Neural cell (in vitro differentiated cells): ENCODE data around the gene PXMP2. TPM values are rescaled to one million over a fixed set of nuclear protein-coding genes. Genes with fewer than 3 reads are reported as not detected.

ENCODE experiments used
- H2AFZ ChIP-seq: fragments of 200-600, 300-800 bp; sonication (generic), shearing (Covaris generic); 2 replicates; pipeline ENCODE4 v1.6.0; 2014; ENCODE audit warnings: low read depth, mild to moderate bottlenecking, antibody characterized with exemption, low read length, moderate library complexity
- H3F3A ChIP-seq: fragments of 200-600 bp; shearing (Covaris generic); 2 replicates; pipeline ENCODE4 v1.6.1; 2016; ENCODE audit warnings: mild to moderate bottlenecking, moderate library complexity, mixed read lengths, antibody characterized with exemption, low read length; ENCODE audit not compliant: insufficient read depth, poor library complexity, severe bottlenecking
- H3K27ac ChIP-seq: fragments of 200-600, 300-800 bp; sonication (generic), shearing (Covaris generic); 2 replicates; pipeline ENCODE4 v1.5.1; 2014; ENCODE audit warnings: mild to moderate bottlenecking, low read length, moderate library complexity
- H3K27me3 ChIP-seq: fragments of 300-800, 200-600 bp; sonication (generic), shearing (Covaris generic); 2 replicates; pipeline ENCODE4 v1.6.0; 2014; ENCODE audit warnings: mild to moderate bottlenecking, low read depth, low read length, moderate library complexity; ENCODE audit not compliant: insufficient read depth
- H3K36me3 ChIP-seq: fragments of 300-800, 200-600 bp; sonication (generic), shearing (Covaris generic); 2 replicates; pipeline ENCODE4 v1.5.1; 2014; ENCODE audit warnings: mild to moderate bottlenecking, antibody characterized with exemption, low read length, moderate library complexity; ENCODE audit not compliant: insufficient read depth
- H3K4me2 ChIP-seq: fragments of 300-800, 200-600 bp; sonication (generic), shearing (Covaris generic); 2 replicates; pipeline ENCODE4 v1.6.0; 2014; ENCODE audit warnings: mild to moderate bottlenecking, low read length
- H3K4me3 ChIP-seq: fragments of 300-800, 200-600 bp; sonication (generic), shearing (Covaris generic); 2 replicates; pipeline ENCODE4 v1.5.1; 2014; ENCODE audit warnings: mild to moderate bottlenecking, low read length, moderate library complexity
- H3K79me2 ChIP-seq: fragments of 200-600 bp; shearing (Covaris generic); replicated peaks from 2 replicates; pipeline ENCODE4 v1.6.0; 2014; ENCODE audit warnings: mild to moderate bottlenecking, low read length, moderate library complexity; ENCODE audit not compliant: insufficient read depth
- H3K9ac ChIP-seq: fragments of 300-800, 200-600 bp; sonication (generic), shearing (Covaris generic); 2 replicates; pipeline ENCODE4 v1.6.1; 2016; ENCODE audit warnings: mild to moderate bottlenecking, low read length, mixed read lengths
- H3K9me2 ChIP-seq: fragments of 200-600 bp; shearing (Covaris generic); 2 replicates; pipeline ENCODE4 v1.6.1; 2016; ENCODE audit warnings: mild to moderate bottlenecking, low read length, mixed read lengths; ENCODE audit not compliant: insufficient read depth
- H3K9me3 ChIP-seq: fragments of 200-600, 300-800 bp; sonication (generic), shearing (Covaris generic); 2 replicates; pipeline ENCODE4 v1.6.1; 2016; ENCODE audit warnings: mild to moderate bottlenecking, mixed run types, low read length, moderate library complexity, mixed read lengths
- H4K20me1 ChIP-seq: fragments of 200-600 bp; shearing (Covaris generic); 2 replicates; pipeline ENCODE4 v1.6.1; 2016; ENCODE audit warnings: mild to moderate bottlenecking, mixed run types; ENCODE audit not compliant: insufficient read depth
- EP300 ChIP-seq: fragments of 450-650 bp; conservative IDR thresholded peaks from 2 replicates; pipeline ENCODE4 v1.6.1; 2014; ENCODE audit warnings: antibody characterized with exemption, mild to moderate bottlenecking, moderate library complexity; ENCODE audit not compliant: poor library complexity, severe bottlenecking
- EZH2 ChIP-seq: fragments of 200-600, 300-800 bp; shearing (Covaris generic), sonication (generic); IDR thresholded peaks from 2 replicates; pipeline ENCODE4 v1.6.1; 2014; ENCODE audit warnings: antibody characterized with exemption, low read length, borderline replicate concordance, mild to moderate bottlenecking; ENCODE audit not compliant: insufficient read depth, poor library complexity, severe bottlenecking
- MXI1 ChIP-seq: fragments of 450-650 bp; conservative IDR thresholded peaks from 2 replicates; pipeline ENCODE4 v1.6.1; 2014; ENCODE audit warnings: antibody characterized with exemption, mild to moderate bottlenecking; ENCODE audit not compliant: poor library complexity, severe bottlenecking
- POLR2AphosphoS5 ChIP-seq: IDR thresholded peaks from 2 replicates; pipeline ENCODE4 v1.6.1; 2012
- RAD21 ChIP-seq: fragments of 450-650 bp; conservative IDR thresholded peaks from 2 replicates; pipeline ENCODE4 v1.6.1; 2014; ENCODE audit warnings: antibody characterized with exemption, mild to moderate bottlenecking, moderate library complexity
- SMC3 ChIP-seq: fragments of 450-650 bp; conservative IDR thresholded peaks from 2 replicates; pipeline ENCODE4 v1.6.1; 2014; ENCODE audit warnings: antibody characterized with exemption, mild to moderate bottlenecking, moderate library complexity; ENCODE audit not compliant: poor library complexity
- TAF1 ChIP-seq: IDR thresholded peaks from 2 replicates; pipeline ENCODE4 v1.6.1; 2012; ENCODE audit warnings: low read depth
- polyA plus RNA-seq: library from polyadenylated mRNA; depleted of rRNA; stranded (reverse); fragments of >200 nt; gene quantifications from 2 replicates; pipeline ENCODE4 v1.2.3, GENCODE V29; 2014
- TF ChIP-seq, protein P1 (sequence below): IDR thresholded peaks from 2 replicates; pipeline ENCODE4 v1.6.1; 2012; ENCODE audit warnings: borderline replicate concordance
- TF ChIP-seq, protein P2 (sequence below): fragments of 450-650 bp; IDR thresholded peaks from 2 replicates; pipeline ENCODE4 v1.5.1; 2014; ENCODE audit warnings: antibody characterized with exemption, mild to moderate bottlenecking, moderate library complexity; ENCODE audit not compliant: poor library complexity, severe bottlenecking

The PXMP2 gene
- polyA plus RNA-seq, 1 donor from 2014 or later, result 95.8 TPM

DNA sequence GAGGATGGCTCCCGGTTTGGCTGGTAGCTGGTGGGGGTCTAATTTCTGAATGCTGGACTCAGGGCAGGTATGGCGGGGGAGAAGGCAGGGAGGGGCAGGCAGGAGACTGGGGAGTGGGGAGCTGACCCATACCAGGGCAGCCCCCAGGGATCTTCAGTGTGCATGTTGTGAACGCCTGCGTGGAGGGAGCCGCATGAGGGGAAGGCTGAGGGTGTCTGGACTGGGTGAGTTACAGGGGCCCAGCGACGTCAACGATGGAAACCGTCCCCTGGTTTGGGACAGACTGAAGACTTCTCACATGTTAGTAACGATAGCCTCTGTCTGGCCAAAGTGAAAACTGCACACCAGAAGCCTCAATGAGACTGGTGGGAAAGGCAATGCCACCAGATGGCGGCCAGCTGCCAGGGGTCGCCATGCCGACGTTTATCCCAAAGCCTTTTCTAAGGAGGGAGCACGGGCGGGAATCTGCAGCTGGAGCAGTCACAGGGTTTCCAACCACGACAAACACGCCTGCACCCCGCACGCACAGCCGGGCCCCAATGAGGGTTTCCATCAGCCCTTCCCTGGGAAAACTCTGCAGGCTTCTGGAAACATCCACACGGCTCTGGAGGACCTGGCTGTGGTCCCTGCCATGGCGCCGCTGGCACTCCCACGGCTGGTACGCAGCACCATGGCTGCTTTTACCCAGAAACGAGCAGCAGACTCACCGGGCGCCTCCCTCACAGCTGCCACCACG is 37.3 kb downstream of the PXMP2 start:
- Histone ChIP-seq H3K27ac (no peak overlapping the region), H2AFZ (no peak overlapping the region), H3K4me2 (no peak overlapping the region), H3K27me3 (no peaks in the 10 kb centered on the region), H3K9ac (no peak overlapping the region), H3K4me3 (no peak overlapping the region), H3K36me3 (no peaks in the 10 kb centered on the region), H3F3A (no peaks in the 10 kb centered on the region), H3K9me2 (no peaks in the 10 kb centered on the region), H4K20me1 (no peaks in the 10 kb centered on the region), H3K79me2 (no peaks in the 10 kb centered on the region), H3K9me3 (no peaks in the 10 kb centered on the region)
- TF ChIP-seq EZH2 (no peak), MXI1 (no peak), EP300 (no peak), RAD21 (no peak), TAF1 (no peak), SMC3 (no peak), POLR2AphosphoS5 (no peak)
- TF ChIP-seq, protein P1, sequence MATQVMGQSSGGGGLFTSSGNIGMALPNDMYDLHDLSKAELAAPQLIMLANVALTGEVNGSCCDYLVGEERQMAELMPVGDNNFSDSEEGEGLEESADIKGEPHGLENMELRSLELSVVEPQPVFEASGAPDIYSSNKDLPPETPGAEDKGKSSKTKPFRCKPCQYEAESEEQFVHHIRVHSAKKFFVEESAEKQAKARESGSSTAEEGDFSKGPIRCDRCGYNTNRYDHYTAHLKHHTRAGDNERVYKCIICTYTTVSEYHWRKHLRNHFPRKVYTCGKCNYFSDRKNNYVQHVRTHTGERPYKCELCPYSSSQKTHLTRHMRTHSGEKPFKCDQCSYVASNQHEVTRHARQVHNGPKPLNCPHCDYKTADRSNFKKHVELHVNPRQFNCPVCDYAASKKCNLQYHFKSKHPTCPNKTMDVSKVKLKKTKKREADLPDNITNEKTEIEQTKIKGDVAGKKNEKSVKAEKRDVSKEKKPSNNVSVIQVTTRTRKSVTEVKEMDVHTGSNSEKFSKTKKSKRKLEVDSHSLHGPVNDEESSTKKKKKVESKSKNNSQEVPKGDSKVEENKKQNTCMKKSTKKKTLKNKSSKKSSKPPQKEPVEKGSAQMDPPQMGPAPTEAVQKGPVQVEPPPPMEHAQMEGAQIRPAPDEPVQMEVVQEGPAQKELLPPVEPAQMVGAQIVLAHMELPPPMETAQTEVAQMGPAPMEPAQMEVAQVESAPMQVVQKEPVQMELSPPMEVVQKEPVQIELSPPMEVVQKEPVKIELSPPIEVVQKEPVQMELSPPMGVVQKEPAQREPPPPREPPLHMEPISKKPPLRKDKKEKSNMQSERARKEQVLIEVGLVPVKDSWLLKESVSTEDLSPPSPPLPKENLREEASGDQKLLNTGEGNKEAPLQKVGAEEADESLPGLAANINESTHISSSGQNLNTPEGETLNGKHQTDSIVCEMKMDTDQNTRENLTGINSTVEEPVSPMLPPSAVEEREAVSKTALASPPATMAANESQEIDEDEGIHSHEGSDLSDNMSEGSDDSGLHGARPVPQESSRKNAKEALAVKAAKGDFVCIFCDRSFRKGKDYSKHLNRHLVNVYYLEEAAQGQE, result no peak
- TF ChIP-seq, protein P2, sequence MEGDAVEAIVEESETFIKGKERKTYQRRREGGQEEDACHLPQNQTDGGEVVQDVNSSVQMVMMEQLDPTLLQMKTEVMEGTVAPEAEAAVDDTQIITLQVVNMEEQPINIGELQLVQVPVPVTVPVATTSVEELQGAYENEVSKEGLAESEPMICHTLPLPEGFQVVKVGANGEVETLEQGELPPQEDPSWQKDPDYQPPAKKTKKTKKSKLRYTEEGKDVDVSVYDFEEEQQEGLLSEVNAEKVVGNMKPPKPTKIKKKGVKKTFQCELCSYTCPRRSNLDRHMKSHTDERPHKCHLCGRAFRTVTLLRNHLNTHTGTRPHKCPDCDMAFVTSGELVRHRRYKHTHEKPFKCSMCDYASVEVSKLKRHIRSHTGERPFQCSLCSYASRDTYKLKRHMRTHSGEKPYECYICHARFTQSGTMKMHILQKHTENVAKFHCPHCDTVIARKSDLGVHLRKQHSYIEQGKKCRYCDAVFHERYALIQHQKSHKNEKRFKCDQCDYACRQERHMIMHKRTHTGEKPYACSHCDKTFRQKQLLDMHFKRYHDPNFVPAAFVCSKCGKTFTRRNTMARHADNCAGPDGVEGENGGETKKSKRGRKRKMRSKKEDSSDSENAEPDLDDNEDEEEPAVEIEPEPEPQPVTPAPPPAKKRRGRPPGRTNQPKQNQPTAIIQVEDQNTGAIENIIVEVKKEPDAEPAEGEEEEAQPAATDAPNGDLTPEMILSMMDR, result no peak

DNA sequence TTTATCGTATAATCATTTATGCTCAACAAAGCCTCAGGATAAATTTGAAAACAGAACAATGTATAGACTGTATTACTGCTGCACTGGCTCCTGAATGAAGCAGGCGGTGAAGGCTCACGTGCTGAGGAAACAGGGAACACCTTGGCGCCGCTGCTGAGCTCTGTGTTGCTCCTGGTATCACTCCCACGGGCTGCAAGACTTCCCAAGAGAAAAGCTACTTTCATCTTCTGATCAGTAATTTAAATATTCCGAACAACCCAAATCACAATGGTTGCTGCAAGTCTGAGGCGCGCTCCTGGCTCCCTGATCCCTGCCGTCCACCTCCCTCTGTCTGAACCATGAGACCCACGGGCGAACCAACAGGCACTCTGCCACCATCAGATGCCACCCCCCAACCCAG is 39.0 kb downstream of the PXMP2 start:
- no peak overlapping the region for H3K27ac ChIP-seq
- H3K27me3 ChIP-seq, result no peaks in the 10 kb centered on the region
- no peak overlapping the region for H3K4me3 ChIP-seq
- no peak overlapping the region for H2AFZ ChIP-seq
- H3K9me3 ChIP-seq, result no peaks in the 10 kb centered on the region
- H4K20me1 ChIP-seq, result no peaks in the 10 kb centered on the region
- no peak overlapping the region for H3K4me2 ChIP-seq
- H3K9me2 ChIP-seq, result no peaks in the 10 kb centered on the region
- no peaks in the 10 kb centered on the region for H3K36me3 ChIP-seq
- no peak overlapping the region for H3K9ac ChIP-seq
- no peaks in the 10 kb centered on the region for H3K79me2 ChIP-seq
- no peaks in the 10 kb centered on the region for H3F3A ChIP-seq
- TF ChIP-seq MXI1 (no peak), TAF1 (no peak), EZH2 (no peak), SMC3 (no peak)
- TF ChIP-seq, protein P2, result no peak
